Panc1 (cell line): ENCODE results near the gene PGS1. TPM values are rescaled to one million over a fixed set of nuclear protein-coding genes. Genes with fewer than 3 reads are reported as not detected.

Source experiments
- ATAC-seq: fragments of 200-7000 bp; cut with Tn5 transposase; 2 replicates; pipeline ENCODE4 v1.9.1; 2020; ENCODE audit warnings: mild to moderate bottlenecking, moderate library complexity
- BruUV-seq: library from RNA; stranded (reverse); fragments of 400-500 nt; replicated peaks from 2 replicates; lab custom pipeline; 2021; lab: Mats Ljungman, UMichigan
- CTCF ChIA-PET: fragments of 300-600 bp; sonication (Branson Sonifier 250); formaldehyde crosslinking; loops from one replicate; lab custom pipeline; 2022; ENCODE audit warnings: antibody characterized with exemption; lab: Charles Lee
- POLR2A ChIA-PET: fragments of 300-600 bp; sonication (Branson Sonifier 250); formaldehyde crosslinking; loops from one replicate; lab custom pipeline; 2022; ENCODE audit warnings: antibody characterized with exemption; lab: Charles Lee
- DNase-seq: peaks from one replicate; pipeline ENCODE4 v3.0.0-alpha.2; 2010; ENCODE audit warnings: low read depth, low spot score
- H3K27ac ChIP-seq: 2 replicates; pipeline ENCODE4 v1.5.1; 2011; ENCODE audit warnings: mild to moderate bottlenecking, low read length, inconsistent platforms
- H3K27me3 ChIP-seq: fragments of 200-500 bp; sonication (Bioruptor generic); 2 replicates; pipeline ENCODE4 v1.6.0; 2014; ENCODE audit warnings: low read length, inconsistent platforms; ENCODE audit not compliant: control insufficient read depth, insufficient read depth
- H3K36me3 ChIP-seq: fragments of 200-500 bp; sonication (Bioruptor generic); 2 replicates; pipeline ENCODE4 v1.5.1; 2014; ENCODE audit warnings: inconsistent platforms, mild to moderate bottlenecking, low read length, moderate library complexity; ENCODE audit not compliant: control insufficient read depth, insufficient read depth
- H3K4me1 ChIP-seq: 2 replicates; pipeline ENCODE4 v1.5.1; 2011; ENCODE audit warnings: inconsistent platforms, mild to moderate bottlenecking, low read length, moderate library complexity; ENCODE audit not compliant: control insufficient read depth, insufficient read depth
- H3K4me3 ChIP-seq, 2 experiments: 2 replicates each; pipeline ENCODE4 v1.5.1; 2011 to 2012; ENCODE audit warnings: low read depth in 2 of 2, low read length in 2 of 2, mild to moderate bottlenecking in 2 of 2, inconsistent platforms in 1 of 2, moderate library complexity in 1 of 2
- H3K9me3 ChIP-seq: fragments of 200-500 bp; sonication (Bioruptor generic); 2 replicates; pipeline ENCODE4 v1.5.1; 2014; ENCODE audit warnings: low read depth, mild to moderate bottlenecking, inconsistent platforms, low read length, moderate library complexity; ENCODE audit not compliant: control insufficient read depth, insufficient read depth
- CTCF ChIP-seq: fragments of 450-650 bp; IDR thresholded peaks from 2 replicates; pipeline ENCODE4 v1.5.1; 2017; ENCODE audit warnings: mild to moderate bottlenecking
- POLR2AphosphoS5 ChIP-seq: IDR thresholded peaks from 2 replicates; pipeline ENCODE4 v1.6.1; 2012; ENCODE audit warnings: mild to moderate bottlenecking, low read depth, low read length, moderate library complexity
- REST ChIP-seq, 2 experiments: IDR thresholded peaks; 2 replicates each; pipeline ENCODE4 v1.6.1; 2011 to 2012; ENCODE audit warnings: low read depth in 2 of 2, control low read depth in 1 of 2, low read length in 1 of 2, mild to moderate bottlenecking in 1 of 2, moderate library complexity in 1 of 2; ENCODE audit not compliant: insufficient read depth in 1 of 2
- SIN3A ChIP-seq: IDR thresholded peaks from 2 replicates; pipeline ENCODE4 v1.6.1; 2012; ENCODE audit warnings: low read depth, mild to moderate bottlenecking, low read length, moderate library complexity, borderline replicate concordance; ENCODE audit not compliant: insufficient read depth
- TCF7L2 ChIP-seq: IDR thresholded peaks from 2 replicates; pipeline ENCODE4 v1.6.1; 2011; ENCODE audit warnings: mild to moderate bottlenecking, low read depth, low read length, inconsistent platforms
- in situ Hi-C: cut with HindIII; loops from 2 replicates; pipeline ENCODE4 v1.10.0; 2016; ENCODE audit warnings: low sequenced_read_pairs, low pct_unique_long_range_greater_than_20kb
- intact Hi-C: fragments of 100-400 bp; cut with micrococcal nuclease; formaldehyde crosslinking; loops from one replicate; pipeline ENCODE4 v1.10.0; 2022; ENCODE audit not compliant: unreplicated experiment
- total RNA-seq: library from RNA; stranded (reverse); gene quantifications from one replicate; pipeline ENCODE4 v1.2.1, GENCODE V29; 2021; ENCODE audit not compliant: unreplicated experiment

The PGS1 gene
- total RNA-seq, 1 experiment from 2014 or later, result 47.5 TPM

GRCh38 chr17:78360371-78361224 lies 17.9 kb upstream of the PGS1 start:
- TF ChIP-seq CTCF (peak; percentile 98), TCF7L2 (no peak; the same call in 1 of the 2 replicates), SIN3A (no peak), POLR2AphosphoS5 (no peak), REST (IDR thresholded peaks at IDR 0.05; ENCODE audit: insufficient read depth in 1 of 2, low read depth in 2 of 2, low read length in 1 of 2) (0 out of 4 replicates have a peak, but pooled peaks of 1 of the 2 experiments have one; percentile 45)
- ChIA-PET CTCF (interaction anchor here (0.5 to 1.6 kb wide), 8 partner anchors 8 to 110 kb away, joined by 3 to 18 read pairs (median 4); no protein-coding TSS in a partner anchor), POLR2A (interaction anchor here (0.6 kb wide), 2 partner anchors 80 to 180 kb away, joined by 3 read pairs; no protein-coding TSS in a partner anchor)
- H3K4me1 ChIP-seq, result peaks cover 44% of the 10 kb centered on the region
- H3K27me3 ChIP-seq, result no peaks in the 10 kb centered on the region
- peaks cover 10% of the 10 kb centered on the region; the same call in 1 of the 2 replicates for H3K36me3 ChIP-seq
- DNase-seq (no peak), ATAC-seq (peak; percentile 75)
- peak overlapping the region; percentile 81 to 82 for H3K4me3 ChIP-seq
- in situ Hi-C loops, result no loop called here
- H3K9me3 ChIP-seq, result no peaks in the 10 kb centered on the region
- intact Hi-C loops, result loop anchor here (2.0 to 5.0 kb wide), 2 partner anchors 60 to 78 kb away; no protein-coding TSS in a partner anchor
- H3K27ac ChIP-seq, result peak overlapping the region; percentile 70
- BruUV-seq, result no TSS peak

GRCh38 chr17:78361225-78361701 lies 17.2 kb upstream of the PGS1 start:
- in situ Hi-C loops, result no loop called here
- peak overlapping the region in 1 of 2 experiments; percentile 82; a peak in 2 of 4 replicates for H3K4me3 ChIP-seq
- TF ChIP-seq TCF7L2 (no peak), POLR2AphosphoS5 (no peak), SIN3A (no peak), CTCF (no peak), REST (IDR thresholded peaks at IDR 0.05; ENCODE audit: insufficient read depth in 1 of 2, low read depth in 2 of 2, low read length in 1 of 2) (no peak)

More at GRCh38 chr17:78361225-78361701, 17.2 kb upstream of the PGS1 start:
- intact Hi-C loops, result loop anchor here (2.0 to 5.0 kb wide), 2 partner anchors 60 to 79 kb away; no protein-coding TSS in a partner anchor
- no peaks in the 10 kb centered on the region for H3K9me3 ChIP-seq
- ChIA-PET POLR2A (interaction anchor here (0.6 kb wide), 1 partner anchor 49 kb away, joined by 13 read pairs; no protein-coding TSS in a partner anchor), CTCF (interaction anchor here (0.5 to 1.6 kb wide), 5 partner anchors 7 to 61 kb away, joined by 3 to 18 read pairs (median 4); no protein-coding TSS in a partner anchor)
- H3K27ac ChIP-seq, result peak overlapping the region; percentile 70; the same call in 1 of the 2 replicates
- ATAC-seq (no peak), DNase-seq (no peak)
- H3K36me3 ChIP-seq, result peaks cover 10% of the 10 kb centered on the region; the same call in 1 of the 2 replicates
- no TSS peak for BruUV-seq
- H3K4me1 ChIP-seq, result peaks cover 44% of the 10 kb centered on the region
- H3K27me3 ChIP-seq, result no peaks in the 10 kb centered on the region
